ENCODE results near the gene MKX.

DNA sequence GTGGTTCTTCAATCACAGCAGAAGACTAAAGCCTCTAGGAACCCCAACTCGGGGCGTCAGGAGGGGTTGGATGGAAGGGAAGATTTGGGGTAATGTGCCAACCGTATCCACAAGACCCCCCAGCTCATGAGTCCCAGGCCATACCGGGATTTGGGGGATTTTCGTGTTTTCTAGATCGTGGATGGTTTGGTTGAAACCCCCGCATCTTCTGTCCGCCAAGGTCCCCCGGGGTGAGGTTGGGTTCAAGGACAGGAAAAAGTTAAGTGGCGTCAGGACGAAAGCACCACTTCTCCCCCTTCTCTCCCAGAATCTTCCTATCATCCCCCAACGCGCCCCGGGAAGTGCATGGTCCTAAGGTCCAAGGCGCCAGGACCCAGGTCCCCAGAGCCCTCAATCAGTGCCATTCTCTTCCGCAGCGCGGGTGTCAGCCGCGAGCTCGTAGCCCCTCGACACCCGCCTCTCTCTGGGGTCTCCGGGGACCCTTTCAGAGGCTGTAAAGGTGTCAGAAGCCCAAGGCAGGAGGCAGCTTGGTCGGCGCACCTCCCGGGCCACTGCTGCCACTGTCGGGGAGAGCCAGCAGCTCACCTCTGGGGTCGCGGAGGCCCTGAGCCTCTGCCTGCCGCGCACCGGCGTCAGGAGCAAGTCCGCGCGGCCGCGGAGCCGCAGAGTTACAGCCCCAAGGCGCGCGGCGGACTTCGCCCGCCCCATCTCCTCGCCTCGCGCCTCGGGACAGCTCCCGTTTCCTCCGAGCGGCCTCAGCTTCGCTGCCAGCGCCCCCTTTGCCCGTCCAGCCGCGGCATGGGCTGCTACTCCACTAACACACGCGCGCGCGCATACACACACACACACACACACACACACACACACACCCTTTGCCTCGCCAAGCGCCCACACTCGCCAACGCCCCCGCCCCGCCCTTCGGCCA, 1.5 kb downstream of the MKX start:
- TF ChIP-seq, protein P1, sequence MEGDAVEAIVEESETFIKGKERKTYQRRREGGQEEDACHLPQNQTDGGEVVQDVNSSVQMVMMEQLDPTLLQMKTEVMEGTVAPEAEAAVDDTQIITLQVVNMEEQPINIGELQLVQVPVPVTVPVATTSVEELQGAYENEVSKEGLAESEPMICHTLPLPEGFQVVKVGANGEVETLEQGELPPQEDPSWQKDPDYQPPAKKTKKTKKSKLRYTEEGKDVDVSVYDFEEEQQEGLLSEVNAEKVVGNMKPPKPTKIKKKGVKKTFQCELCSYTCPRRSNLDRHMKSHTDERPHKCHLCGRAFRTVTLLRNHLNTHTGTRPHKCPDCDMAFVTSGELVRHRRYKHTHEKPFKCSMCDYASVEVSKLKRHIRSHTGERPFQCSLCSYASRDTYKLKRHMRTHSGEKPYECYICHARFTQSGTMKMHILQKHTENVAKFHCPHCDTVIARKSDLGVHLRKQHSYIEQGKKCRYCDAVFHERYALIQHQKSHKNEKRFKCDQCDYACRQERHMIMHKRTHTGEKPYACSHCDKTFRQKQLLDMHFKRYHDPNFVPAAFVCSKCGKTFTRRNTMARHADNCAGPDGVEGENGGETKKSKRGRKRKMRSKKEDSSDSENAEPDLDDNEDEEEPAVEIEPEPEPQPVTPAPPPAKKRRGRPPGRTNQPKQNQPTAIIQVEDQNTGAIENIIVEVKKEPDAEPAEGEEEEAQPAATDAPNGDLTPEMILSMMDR (IDR thresholded peaks at IDR 0.05; ENCODE audit: insufficient read depth, low read depth, low read length), result no peak
- TF ChIP-seq EZH2 (IDR thresholded peaks at IDR 0.05; ENCODE audit: insufficient read depth, low read length), result peak; percentile 89
